HCT116 (cell line): ENCODE results near the gene XPNPEP2. TPM values are rescaled to one million over a fixed set of nuclear protein-coding genes. Genes with fewer than 3 reads are reported as not detected.

ENCODE experiments used
- ATAC-seq: fragments of 200-7000 bp; cut with Tn5 transposase; 2 replicates; pipeline ENCODE4 v1.9.1; 2020; ENCODE audit warnings: mild to moderate bottlenecking, moderate library complexity
- BruUV-seq: library from RNA; stranded (reverse); fragments of 400-500 nt; replicated peaks from 2 replicates; lab custom pipeline; 2021; lab: Mats Ljungman, UMichigan
- CTCF ChIA-PET: fragments of 300-600 bp; sonication (Branson Sonifier 250); formaldehyde crosslinking; loops from one replicate; lab custom pipeline; 2021; ENCODE audit warnings: antibody characterized with exemption; lab: Charles Lee
- POLR2A ChIA-PET: fragments of 300-600, 350-600 bp; sonication (Branson Sonifier 250); formaldehyde crosslinking; loops from one replicate; lab custom pipeline; 2021; ENCODE audit warnings: antibody characterized with exemption; lab: Charles Lee
- RAD21 ChIA-PET, 2 experiments: fragments of 300-600 bp; sonication (Branson Sonifier 250); formaldehyde crosslinking; loops; one replicate each; lab custom pipeline; 2023; ENCODE audit warnings: low total read pairs in 2 of 2; ENCODE audit not compliant: uncharacterized antibody in 2 of 2, unreplicated experiment in 2 of 2, low non-redundant PET in 1 of 2; lab: Charles Lee
- DNase-seq: peaks from one replicate; pipeline ENCODE4 v3.0.0-alpha.2; 2010; ENCODE audit warnings: low read depth, low spot score
- H2AFZ ChIP-seq: fragments of 200-600 bp; shearing (Covaris generic), sonication (generic); 2 replicates; pipeline ENCODE4 v1.6.1; 2017; ENCODE audit warnings: low read depth, mixed run types, mixed read lengths, antibody characterized with exemption, low read length; ENCODE audit not compliant: poor library complexity, severe bottlenecking
- H3K27ac ChIP-seq: 2 replicates; pipeline ENCODE4 v1.5.1; 2012; ENCODE audit warnings: low read depth, low read length
- H3K27me3 ChIP-seq: fragments of 200-600 bp; sonication (generic); 2 replicates; pipeline ENCODE4 v1.6.1; 2016; ENCODE audit warnings: mixed run types, low read length, mixed read lengths; ENCODE audit not compliant: insufficient read depth
- H3K36me3 ChIP-seq, 2 experiments: fragments of 200-500 bp in 1 of 2; fragments of 200-600 bp in 1 of 2; sonication (Bioruptor generic) in 1 of 2; sonication (generic) in 1 of 2; 2 replicates each; pipeline versions ENCODE4 v1.5.1 to v1.6.1; 2014 to 2016; ENCODE audit warnings: low read length in 2 of 2, inconsistent platforms in 1 of 2, mixed read lengths in 1 of 2, mixed run types in 1 of 2; ENCODE audit not compliant: insufficient read depth in 2 of 2, control insufficient read depth in 1 of 2
- H3K4me1 ChIP-seq, 2 experiments: fragments of 200-600 bp in 1 of 2; sonication (generic) in 1 of 2; 2 replicates each; pipeline versions ENCODE4 v1.5.1 to v1.6.1; 2012 to 2017; ENCODE audit warnings: low read length in 2 of 2, inconsistent platforms in 1 of 2, mild to moderate bottlenecking in 1 of 2, mixed read lengths in 1 of 2, mixed run types in 1 of 2, moderate library complexity in 1 of 2; ENCODE audit not compliant: insufficient read depth in 2 of 2, control insufficient read depth in 1 of 2
- H3K4me2 ChIP-seq: fragments of 200-600 bp; sonication (generic); 2 replicates; pipeline ENCODE4 v1.6.1; 2017; ENCODE audit warnings: mixed run types, low read length, mixed read lengths
- H3K4me3 ChIP-seq, 2 experiments: fragments of 200-600 bp in 1 of 2; sonication (generic) in 1 of 2; replicated peaks in 1 of 2; 2 replicates each; pipeline ENCODE4 v1.5.1; 2011 to 2016; ENCODE audit warnings: low read length in 2 of 2, control low read depth in 1 of 2, low read depth in 1 of 2, mild to moderate bottlenecking in 1 of 2, mixed read lengths in 1 of 2, mixed run types in 1 of 2
- H3K79me2 ChIP-seq: fragments of 200-600 bp; sonication (generic); 2 replicates; pipeline ENCODE4 v1.6.1; 2017; ENCODE audit warnings: mild to moderate bottlenecking, mixed run types, low read length, moderate library complexity, mixed read lengths; ENCODE audit not compliant: insufficient read depth
- H3K9ac ChIP-seq: fragments of 200-600 bp; sonication (generic); 2 replicates; pipeline ENCODE4 v1.6.1; 2016; ENCODE audit warnings: low read length, mixed read lengths
- H3K9me2 ChIP-seq: fragments of 200-600 bp; sonication (generic), shearing (Covaris generic); 2 replicates; pipeline ENCODE4 v1.6.1; 2017; ENCODE audit warnings: mixed run types, mild to moderate bottlenecking, moderate library complexity; ENCODE audit not compliant: insufficient read depth
- H3K9me3 ChIP-seq, 2 experiments: fragments of 200-500 bp in 1 of 2; fragments of 200-600 bp in 1 of 2; sonication (Bioruptor generic) in 1 of 2; sonication (generic) in 1 of 2; 2 replicates each; pipeline ENCODE4 v1.6.1; 2014 to 2017; ENCODE audit warnings: low read length in 2 of 2, mixed read lengths in 2 of 2, inconsistent platforms in 1 of 2, low read depth in 1 of 2, mild to moderate bottlenecking in 1 of 2, mixed run types in 1 of 2, moderate library complexity in 1 of 2; ENCODE audit not compliant: control insufficient read depth in 1 of 2, insufficient read depth in 1 of 2
- H4K20me1 ChIP-seq: fragments of 200-600 bp; sonication (generic), shearing (Covaris generic); 2 replicates; pipeline ENCODE4 v1.6.1; 2017; ENCODE audit warnings: mixed run types, mild to moderate bottlenecking, moderate library complexity; ENCODE audit not compliant: insufficient read depth
- CTCF ChIP-seq, 3 experiments: fragments of 200-600 bp in 1 of 3; sonication (generic) in 1 of 3; IDR thresholded peaks in 2 of 3; conservative IDR thresholded peaks in 1 of 3; 2 replicates each; pipeline ENCODE4 v1.5.1; 2012 to 2017; ENCODE audit warnings: low read depth in 2 of 3, low read length in 2 of 3, antibody characterized with exemption in 1 of 3, borderline replicate concordance in 1 of 3, control low read depth in 1 of 3, mild to moderate bottlenecking in 1 of 3, mixed read lengths in 1 of 3, mixed run types in 1 of 3, moderate library complexity in 1 of 3; ENCODE audit not compliant: insufficient read depth in 1 of 3
- RAD21 ChIP-seq: IDR thresholded peaks from 2 replicates; pipeline ENCODE4 v1.6.1; 2012; ENCODE audit warnings: low read depth, mild to moderate bottlenecking
- YY1 ChIP-seq: IDR thresholded peaks from 2 replicates; pipeline ENCODE4 v1.6.1; 2011; ENCODE audit warnings: low read length, low read depth, moderate library complexity, mild to moderate bottlenecking; ENCODE audit not compliant: insufficient replicate concordance; ENCODE audit errors: extremely low read depth
- intact Hi-C: fragments of 100-400 bp; cut with micrococcal nuclease; formaldehyde crosslinking; loops from 2 replicates; pipeline ENCODE4 v1.10.0; 2022
- total RNA-seq: library from RNA; stranded (reverse); gene quantifications from one replicate; pipeline ENCODE4 v1.2.1, GENCODE V29; 2021; ENCODE audit not compliant: unreplicated experiment

Gene XPNPEP2
- total RNA-seq, 1 experiment from 2014 or later: not detected

GRCh38 chrX:129754056-129755024 is 15.6 kb downstream of the XPNPEP2 start:
- H3K4me3 ChIP-seq: no peak overlapping the region
- intact Hi-C loops: no loop called here
- POLR2A ChIA-PET: no interaction called here
- H3K9me3 ChIP-seq: no peaks in the 10 kb centered on the region
- H4K20me1 ChIP-seq: no peaks in the 10 kb centered on the region
- TF ChIP-seq YY1 (no peak), CTCF (IDR thresholded peaks at IDR 0.05 in 2 of 3, conservative IDR thresholded peaks at IDR 0.05 in 1 of 3; ENCODE audit: borderline replicate concordance in 1 of 3, insufficient read depth in 1 of 3, low read depth in 2 of 3, low read length in 2 of 3) (peak in 2 of 3 experiments; percentile 52 to 57; a peak in 4 of 6 replicates), RAD21 (peak; percentile 39)
- H3K4me2 ChIP-seq: no peak overlapping the region
- CTCF ChIA-PET: no interaction called here
- H3K79me2 ChIP-seq: no peaks in the 10 kb centered on the region
- RAD21 ChIA-PET: no interaction called here
- no peak overlapping the region for H2AFZ ChIP-seq
- no peak for DNase-seq
- H3K36me3 ChIP-seq: no peaks in the 10 kb centered on the region
- no peaks in the 10 kb centered on the region for H3K27me3 ChIP-seq
- peaks cover 0 to 5% of the 10 kb centered on the region in 2 experiments; a peak in 1 of 4 replicates for H3K4me1 ChIP-seq
- 0 out of 2 replicates have a peak, but pooled peaks have one; percentile 38 for ATAC-seq
- H3K9me2 ChIP-seq: no peaks in the 10 kb centered on the region
- BruUV-seq: no TSS peak
- no peak overlapping the region for H3K27ac ChIP-seq
- no peak overlapping the region for H3K9ac ChIP-seq
